Brain pericyte (primary cell): ENCODE measurements around the gene ASB6.

ENCODE experiments used
- DNase-seq: peaks from one replicate; pipeline ENCODE4 v3.0.0-alpha.2; 2012; ENCODE audit warnings: low read depth, low spot score

Gene ASB6

DNA sequence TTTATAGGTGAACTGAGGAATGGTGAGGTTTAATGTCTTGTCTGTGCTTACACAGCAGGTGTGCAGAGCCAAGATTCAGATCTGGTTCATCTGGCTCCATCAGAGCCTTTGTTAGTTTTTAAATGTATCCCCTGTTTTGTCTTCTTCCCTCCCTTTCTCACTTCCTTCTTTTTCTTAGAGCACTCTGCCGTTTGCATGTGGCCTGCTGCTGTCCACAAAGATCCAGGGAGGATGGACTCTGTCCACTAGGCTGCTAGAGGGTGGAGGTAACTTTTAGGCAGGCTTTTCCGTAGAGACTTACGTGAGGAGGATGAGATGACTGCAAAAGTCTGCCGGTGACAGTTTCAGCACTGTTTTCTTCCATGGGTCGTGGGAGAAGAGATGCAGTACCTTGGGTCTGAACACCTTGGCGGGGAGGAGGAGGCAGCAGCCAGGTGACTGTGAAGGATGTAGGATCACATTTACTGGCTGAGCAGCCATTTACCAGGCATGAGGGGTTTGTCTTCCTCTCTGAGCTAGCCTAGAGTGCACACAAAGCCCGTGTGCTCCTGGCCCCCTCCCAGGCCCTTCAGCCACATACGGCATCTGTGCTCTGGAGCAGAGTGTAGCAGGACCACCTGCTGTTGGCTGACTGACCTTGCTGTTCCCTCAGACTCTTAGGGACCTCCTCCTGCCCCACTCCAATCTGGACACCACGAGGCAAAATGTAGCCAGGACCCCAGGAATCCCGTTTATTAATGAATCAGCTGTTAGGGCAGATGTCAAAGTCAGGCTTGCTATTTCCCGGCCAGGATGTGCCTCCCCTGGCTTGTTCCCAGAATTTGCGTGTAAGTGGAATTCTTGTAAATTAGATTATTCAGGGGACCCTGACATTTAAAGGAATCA is 14.2 kb downstream of the ASB6 start:
- DNase-seq: peak; percentile 77

DNA sequence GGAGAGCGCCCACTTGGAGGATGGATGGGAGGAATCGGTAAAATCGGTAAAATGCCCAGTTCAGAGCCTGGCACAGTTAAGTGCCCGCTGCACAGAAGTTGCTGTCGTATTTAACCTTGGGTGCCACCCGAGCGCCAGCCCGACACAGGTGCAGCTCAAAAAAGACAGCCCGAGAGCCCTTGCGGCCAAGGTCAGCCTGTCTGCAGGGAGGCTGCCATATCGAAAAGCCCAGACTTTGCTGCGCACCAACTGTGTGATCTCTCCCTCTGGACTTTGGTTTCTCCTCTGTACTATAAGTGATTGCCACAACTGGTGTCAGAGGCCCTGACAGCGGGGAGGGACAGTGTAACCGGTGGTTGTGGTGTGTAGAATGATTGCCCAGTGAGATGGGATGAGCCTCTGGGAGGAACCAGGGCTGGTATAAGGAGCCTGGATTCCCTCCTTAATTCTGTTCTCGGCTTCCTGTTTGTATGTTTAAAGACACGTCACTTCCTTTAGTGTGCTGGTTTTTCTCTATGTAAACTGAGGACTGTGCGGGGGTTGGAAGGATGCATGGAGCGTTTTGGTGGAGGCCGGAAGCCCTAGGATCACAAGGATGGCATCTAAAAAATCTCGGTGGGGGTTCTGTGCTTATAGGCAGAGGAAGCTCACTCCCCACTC is 15.2 kb downstream of the ASB6 start:
- DNase-seq: no peak

DNA sequence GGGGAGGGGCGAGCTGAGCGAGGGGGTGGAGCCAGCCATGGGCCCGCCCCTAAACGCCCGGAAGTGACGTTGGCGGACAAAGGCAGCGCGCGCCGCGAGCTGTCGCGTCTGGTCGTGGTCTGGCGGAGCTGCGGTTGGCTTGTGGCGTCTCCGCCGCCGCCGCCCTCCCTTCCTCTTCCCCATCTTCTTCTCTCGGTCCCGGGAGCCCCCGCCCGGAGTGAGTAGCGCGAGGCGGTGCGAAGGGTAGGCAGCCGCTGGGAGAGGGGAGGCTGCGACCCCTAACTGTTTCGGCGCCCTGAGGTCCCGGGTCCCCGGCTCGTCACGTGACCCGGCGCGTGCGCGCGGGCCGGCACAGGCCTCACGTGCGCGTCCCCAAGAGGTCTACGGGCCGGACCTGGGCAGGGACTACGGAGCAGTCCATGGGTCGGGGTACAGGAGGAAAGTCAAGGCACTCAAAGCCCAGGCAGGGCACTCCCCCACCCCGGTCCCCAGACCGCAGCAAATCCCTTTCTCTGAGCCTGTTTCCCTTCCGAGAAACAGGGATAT is 15.8 kb downstream of the ASB6 start, which contains the start of gene NTMT1:
Gene NTMT1, plus strand, starts transcription at position 85 of the 546 bp plus-strand sequence. CDS start 6,541 bp downstream, outside the sequence.
- no peak for DNase-seq

DNA sequence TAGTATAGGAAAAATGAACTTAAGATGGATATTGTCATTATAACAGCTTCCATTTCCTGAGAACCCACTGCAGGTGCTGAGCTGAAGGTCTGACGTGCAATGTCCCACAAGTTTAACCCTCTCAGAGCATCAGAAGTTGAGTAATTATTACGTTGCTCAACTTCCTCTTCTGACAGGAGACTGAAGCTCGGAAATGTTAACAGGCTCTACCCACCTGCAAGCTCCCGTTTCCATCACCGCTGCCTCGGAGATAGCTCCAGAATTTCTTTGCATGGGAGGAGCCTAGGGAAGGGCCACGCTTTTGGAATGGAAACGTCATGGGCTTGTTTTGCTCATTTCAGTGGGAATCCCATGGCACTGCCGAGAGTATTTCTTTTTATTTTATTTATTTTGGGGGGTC is 17.0 kb downstream of the ASB6 start:
- DNase-seq: no peak

DNA sequence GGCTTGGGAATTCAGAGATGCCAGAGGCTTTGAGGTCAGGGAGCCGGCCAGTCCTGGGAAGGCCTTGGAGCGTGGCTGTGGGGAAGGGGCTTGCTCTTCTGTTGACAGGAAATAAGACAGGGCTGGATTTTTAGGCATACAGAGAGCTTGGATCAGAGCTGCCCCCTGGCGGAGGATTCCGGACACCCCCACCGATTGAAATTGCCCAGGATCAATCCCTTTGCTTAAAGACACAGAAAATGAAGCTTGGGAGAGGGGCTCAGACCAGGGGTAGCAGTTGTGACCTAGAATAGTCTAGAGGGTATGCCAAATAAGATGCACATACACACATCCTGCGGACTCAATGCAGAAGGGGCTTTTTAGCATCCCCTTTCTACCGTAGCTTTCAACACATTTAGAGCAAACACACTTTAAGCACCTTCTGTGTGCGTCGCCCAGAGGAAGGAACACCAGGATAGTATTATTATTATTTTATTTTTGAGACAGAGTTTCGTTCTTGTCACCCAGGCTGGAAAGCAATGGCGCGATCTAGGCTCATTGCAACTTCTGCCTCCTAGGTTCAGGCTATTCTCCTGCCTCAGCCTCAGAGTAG is 17.7 kb downstream of the ASB6 start:
- DNase-seq: no peak

DNA sequence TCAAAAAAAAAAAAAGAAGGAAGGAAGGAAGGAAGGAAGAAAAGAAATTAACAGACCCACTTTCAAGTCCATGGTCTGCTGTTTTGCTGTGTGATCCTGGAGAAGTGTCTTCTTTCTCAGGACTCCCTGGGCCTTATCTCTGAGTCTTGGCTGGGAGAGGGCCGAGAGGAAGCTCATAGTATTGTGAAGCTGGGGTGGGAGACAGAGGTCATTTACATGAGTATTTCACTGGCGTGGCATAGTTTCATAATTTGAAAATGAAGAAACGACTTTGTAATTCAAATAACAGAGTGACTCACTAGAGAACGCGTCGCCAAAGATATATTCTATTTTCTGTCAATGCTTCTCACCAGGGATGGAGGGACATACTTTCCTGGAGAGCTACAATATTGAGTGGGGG is 18.6 kb downstream of the ASB6 start:
- no peak for DNase-seq

DNA sequence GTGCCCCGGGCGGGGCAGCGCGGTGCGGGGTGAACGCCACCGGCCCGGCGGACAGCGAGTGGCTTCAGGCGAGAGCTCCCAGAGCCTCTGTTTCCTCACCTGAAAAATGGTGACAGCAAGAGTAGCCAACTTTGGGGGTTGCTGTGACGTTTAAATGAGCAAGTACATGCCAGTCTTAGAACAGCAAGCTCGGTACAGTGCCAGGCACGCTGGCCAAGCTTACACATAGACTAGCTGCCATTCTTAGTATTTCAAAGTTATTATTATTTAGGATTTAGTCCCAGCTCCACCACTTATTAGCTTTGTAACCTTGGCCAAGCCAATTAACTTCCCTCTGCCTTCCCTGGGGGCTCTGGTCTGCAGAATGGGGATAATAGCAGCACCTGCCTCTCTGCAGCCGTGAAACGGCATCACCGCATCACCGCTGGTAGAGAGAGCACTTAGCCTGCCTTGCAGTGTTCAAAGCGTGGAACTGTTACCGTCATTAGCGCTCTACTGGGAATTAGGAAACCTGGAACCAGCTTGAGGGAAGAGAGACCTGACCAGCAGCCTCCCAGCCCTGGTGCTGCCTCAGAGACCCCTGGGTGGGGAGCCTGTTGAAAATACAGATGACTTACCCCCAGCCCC is 21.2 kb downstream of the ASB6 start, which contains the start of gene C9orf50:
Gene C9orf50, minus strand, starts transcription at position 433 of the 627 bp plus-strand sequence. CDS start 527 bp downstream, outside the sequence.
- DNase-seq: no peak

DNA sequence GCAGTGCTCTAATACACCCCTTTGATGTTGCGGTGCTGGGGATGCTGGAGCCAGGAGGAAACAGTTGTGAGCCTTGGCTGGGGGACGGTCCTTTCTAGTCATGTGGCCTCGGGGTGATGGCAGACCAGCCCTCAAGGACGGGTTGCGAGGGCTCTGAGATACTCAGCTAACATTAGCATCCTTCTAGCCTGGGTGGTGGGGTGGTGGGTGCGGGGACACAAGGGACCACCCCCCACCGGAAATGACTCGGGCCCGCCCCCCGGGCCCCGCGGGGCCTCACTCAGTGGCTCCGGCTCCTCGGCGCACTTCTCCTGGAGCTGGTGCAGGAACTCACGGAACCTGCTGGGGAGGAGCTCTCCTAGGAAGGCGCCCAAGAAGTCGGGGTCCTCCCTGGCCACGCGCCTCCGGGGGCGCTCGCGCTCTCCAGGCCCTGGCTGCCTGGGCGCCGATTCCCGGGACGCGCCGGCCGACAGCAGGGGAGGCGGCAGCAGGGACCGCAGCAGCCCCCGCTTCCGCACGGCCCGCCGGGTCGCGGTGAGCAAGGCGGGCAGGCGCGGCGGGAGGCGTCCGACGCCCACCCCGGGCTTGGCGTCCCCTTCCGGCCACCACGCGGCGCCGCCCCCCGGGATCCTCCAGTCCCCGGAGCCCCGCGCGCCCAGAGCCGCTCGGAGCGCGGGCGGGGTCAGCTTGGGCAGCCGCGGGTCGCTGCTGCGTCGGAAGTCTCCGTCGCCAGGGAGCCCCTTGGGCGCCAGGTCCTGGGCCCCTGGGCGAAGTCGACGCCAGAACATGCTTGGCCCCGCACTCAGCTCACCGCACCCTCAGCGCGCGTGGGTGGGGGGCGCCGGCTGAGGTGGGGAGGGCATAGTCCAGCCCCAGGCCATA is 21.9 kb downstream of the ASB6 start:
- DNase-seq: no peak

DNA sequence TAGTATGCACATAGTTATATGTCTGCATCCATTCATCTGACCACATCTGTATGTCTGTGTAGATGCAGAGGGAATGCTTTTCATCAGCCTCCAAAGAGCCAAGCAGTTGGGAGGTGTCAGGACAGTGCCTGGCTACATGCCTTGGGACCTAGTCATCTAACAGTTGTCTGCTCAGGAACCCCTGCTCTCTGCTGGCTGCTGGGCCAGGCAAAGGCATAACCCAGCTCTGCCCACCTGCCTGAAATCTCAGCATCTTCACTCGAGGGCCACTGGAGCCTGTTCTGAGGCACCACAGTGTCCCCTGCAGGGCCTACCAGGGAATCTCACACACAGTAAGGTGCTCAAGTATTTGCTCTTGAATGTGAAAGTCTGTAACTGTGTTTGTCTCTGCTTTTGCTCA is 24.8 kb downstream of the ASB6 start:
- no peak for DNase-seq

DNA sequence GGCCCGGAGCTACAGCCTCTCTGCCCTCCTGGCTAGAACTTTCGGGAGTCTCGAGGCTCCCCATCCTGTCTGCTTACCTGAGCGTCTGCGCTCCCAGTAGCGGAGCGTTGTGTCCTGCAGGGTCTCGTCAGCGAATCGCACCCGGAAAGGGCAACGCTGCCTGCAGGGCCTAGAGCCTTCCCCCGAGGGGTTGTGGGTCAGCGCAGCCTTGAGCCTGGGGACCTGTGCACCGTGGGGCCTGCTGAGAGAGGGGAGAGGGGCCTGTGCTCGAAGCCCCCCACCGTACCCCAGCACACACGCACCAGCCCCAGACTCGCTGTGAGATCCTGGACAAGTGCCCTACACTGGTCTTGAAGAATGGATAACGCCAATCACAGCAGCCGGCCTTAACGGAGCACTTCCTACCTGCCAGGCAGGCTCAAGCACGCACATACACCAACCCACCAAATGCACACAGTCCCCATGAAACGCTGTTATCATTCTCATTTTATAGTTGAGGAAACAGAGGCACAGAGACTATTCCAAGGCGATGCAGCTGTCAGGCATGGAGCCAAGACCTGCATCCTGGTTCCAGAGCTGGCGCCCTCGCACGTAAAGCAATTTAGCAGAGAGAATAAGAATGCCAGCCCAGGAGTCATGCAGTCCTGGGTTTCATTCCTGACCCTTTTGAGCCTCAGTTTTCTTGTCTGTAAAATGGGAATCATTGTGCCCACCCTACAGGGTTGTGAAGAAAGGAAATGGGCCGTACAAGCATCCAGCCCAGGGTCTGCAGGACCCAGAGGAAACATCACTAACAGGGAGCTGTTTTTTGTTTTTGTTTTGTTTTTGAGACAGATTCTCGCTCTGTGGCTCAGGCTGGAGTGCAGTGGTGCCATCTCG is 26.3 kb downstream of the ASB6 start:
- DNase-seq: no peak

DNA sequence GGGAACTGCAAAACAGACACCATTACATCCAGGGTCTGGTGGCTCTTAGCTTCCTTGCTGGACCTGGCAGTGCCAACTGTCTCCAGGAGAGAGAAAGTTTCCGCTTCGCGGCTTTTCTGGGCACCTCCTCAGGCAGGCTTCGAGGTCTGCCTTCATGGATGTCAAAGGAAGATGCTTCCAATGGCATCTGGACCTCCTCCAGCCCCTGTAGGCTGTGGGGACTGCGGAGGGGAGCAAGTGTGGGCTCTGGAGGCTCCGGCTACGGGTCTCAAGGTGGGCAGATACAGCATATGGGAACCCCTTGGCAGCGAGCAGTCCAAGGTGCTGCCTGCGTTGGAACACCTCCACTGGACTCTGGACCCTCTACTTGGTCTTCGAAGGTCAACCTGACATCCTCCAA is 27.0 kb downstream of the ASB6 start:
- DNase-seq: no peak

DNA sequence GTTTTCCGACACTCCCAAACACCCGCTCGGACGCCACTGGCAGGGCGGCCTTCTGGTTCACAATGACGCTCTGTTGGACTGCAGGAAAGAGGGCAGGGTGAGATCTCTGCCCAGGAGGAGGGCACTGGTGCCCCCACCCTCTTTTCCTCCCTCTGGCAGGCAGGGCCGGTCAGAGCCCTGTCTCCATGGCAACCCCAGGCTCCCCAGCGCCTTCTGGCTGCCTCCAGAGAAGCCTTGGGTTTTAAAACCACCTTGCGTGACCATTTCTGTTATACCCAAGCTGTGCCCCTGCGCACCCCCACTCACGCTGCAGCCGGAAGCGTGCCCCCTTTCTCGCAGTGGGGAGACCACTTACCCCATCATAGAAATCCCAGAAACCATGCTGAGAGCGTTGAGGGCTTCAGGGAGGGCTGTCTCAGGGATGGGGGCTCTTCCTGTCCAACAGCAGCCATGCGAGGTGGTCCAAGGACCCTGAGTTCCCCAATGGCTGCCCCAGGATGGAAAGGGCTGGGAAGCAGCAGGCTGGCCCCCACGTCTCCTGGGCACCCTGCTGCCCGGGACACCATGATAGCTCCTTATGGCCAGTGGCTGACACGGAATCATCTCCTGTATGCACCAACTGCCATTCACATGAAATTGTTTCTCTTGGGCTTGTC is 28.3 kb downstream of the ASB6 start:
- no peak for DNase-seq

DNA sequence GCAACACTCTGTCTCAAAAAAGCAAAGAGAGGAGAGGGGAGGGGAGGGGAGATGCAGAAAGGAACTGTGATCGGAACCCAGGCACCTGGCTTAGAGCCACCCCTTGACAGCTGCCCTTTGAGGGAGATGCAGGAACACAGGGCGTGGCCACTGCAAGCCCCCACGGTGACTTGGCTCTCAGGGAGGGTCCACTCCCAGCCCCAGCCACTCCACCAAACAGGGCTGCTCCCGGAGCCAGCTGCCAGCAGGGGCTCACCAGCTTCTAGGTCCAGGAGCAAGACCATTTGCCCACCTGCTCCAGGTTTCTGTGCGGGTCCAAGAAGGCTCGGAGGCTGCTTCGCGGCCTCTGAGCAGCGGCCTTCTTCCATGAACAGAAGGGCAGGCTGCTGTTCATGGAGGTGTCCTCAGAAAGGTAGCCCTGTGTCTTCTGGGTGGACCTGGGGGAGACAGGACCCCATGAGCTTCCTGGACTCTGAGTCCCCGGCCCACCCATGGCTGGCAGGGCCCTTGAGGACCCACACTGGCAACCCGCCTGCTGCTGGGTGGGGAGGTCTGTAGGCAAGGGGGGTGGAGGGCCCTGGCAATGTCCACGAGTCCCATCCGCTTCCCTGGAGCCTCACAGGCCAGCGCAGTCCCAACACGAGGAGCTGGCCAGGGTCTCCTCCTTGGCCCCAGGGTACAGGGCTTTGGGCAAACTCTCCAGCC is 29.0 kb downstream of the ASB6 start:
- no peak for DNase-seq

DNA sequence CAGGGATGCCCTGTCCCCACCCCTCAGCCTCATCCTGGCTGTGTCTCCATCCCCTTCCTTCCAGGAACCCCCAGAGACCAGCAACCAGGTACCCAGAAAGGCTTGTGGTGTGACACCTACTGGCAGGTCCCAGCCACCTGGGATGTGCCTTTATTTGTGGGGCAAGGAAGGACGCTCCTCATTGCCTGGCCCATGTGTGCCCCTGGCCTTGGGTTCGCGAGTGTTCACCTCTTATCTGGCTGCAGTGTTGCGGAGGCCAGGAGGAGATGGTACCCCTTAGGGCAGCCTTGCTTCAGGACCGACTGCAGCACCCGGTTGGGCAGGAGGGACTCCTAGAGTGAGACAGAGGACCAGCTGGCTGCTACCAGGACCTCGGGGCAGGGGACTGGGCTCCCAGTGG is 29.8 kb downstream of the ASB6 start:
- DNase-seq: no peak

DNA sequence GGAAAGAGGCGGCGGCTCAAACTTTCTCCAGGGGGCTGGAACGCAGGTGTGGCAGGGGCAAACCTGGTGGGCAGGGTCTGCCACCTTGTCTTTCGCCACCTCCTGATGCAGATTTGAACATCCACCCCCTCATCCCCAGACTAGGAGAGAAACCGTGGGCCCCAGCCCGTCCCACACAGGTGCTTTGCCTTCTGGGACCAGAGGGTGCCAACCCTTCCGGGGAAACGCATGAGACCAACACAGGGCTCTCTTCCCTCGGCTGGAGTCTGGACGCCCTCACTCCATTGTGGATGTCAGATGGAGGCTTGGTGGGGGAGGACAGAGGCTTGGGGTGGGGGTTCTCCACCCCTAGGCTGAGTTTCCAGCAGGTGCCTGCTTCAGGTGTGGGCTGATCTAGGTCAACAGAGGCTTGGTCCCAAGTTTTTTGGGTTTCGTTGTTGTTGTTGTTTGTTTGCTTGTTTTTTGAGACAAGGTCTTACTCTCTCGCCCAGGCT is 30.6 kb downstream of the ASB6 start:
- no peak for DNase-seq

DNA sequence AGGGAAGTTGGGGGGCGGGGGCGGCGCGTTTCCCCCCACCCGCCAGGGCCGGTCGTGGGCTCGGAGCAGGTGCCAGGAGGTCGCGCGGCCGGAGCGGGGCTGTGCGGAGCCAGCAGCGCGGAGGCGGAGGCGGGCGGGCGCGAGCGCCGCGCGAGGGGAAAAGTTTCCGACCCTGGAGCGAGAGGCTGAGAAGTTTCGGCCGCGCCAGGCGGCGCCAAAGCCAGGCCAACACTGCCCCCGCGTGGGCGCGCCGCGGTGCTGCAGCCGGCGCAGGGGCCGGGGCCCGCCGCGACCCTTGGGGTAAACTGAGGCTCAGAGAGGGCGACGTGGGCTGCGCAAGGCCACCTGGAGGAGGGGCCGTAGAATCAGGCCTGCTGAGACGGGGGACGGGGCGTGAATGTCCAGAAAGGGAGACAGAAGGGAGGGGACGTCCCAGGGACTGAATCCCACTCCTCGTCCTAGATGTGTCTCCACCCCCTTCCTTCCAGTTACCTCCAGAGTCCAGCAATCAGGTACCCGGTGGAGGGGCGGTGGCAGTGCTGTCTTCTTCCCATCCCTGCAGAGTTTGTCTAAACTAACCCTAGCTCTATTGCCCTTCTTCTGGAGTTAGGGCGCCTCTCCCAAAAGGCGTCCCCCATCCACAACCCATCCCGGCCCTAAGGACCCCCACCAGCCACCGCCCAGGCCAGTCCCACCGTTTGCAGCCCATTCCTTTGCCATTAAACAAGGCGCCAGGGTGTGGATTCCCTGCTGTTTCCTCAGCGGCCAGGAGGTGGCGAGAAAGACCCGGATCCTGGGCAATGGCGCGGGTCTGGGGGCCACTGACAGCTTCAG is 31.3 kb downstream of the ASB6 start:
- DNase-seq: no peak

DNA sequence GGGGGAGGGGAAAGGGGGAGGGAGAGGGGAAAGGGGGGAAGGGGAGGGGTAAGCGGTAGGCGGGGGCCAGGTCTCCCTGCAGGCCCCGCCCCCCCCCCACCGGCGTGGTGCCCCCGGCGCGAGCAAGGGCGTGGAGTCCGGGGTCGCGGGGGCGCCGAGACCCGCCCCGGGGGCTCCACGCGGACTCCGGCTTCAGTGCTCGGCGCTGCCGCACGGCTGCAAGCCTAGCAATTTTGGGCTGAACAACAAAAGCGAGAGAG is 31.8 kb downstream of the ASB6 start:
- no peak for DNase-seq
